Measurements from ENCODE around the gene IL21R. TPM values are rescaled to one million over a fixed set of nuclear protein-coding genes. Genes with fewer than 3 reads are reported as not detected.
"Not testable (repeated sequence)": the region's sequence is repeated elsewhere in the genome, so short reads cannot be mapped to it uniquely, and the experiment has no call there.

The IL21R gene
- total and polyA plus RNA-seq, 9 donors, result 0.04 to 0.71 (median 0.26) TPM

DNA sequence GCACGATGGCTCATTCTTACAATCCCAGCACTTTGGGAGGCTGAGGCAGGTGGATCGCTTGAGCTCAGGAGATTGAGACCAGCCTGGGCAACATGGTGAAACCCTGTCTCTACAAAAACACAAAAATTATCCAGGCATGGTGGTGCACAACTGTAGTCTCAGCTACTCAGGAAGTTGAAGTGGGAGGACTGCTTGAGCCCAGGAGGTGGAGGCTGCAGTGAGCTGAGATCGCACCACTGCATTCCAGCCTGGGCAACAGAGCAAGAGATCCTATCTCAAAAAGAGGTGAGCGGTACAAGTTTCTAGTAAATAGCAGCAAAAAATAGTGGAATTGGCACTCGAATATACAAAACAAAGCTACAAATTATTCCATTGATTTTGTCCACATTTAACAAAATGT is 31.2 kb downstream of the IL21R start:
- H3K27ac ChIP-seq (ENCODE audit: low read length); H3K9me3 ChIP-seq (replicated peaks; ENCODE audit: control insufficient read depth, low read depth, low read length); H3K27me3 ChIP-seq (ENCODE audit: control insufficient read depth, insufficient read depth, low read length); H3K4me3 ChIP-seq (ENCODE audit: low read length); H3K4me1 ChIP-seq (ENCODE audit: control insufficient read depth, insufficient read depth, low read length); DNase-seq; H3K36me3 ChIP-seq (ENCODE audit: control insufficient read depth, insufficient read depth, low read length): not testable (repeated sequence)
- WGBS (ENCODE audit: insufficient coverage), result 62% methylated on average over 2 of the region's 5 CpGs

DNA sequence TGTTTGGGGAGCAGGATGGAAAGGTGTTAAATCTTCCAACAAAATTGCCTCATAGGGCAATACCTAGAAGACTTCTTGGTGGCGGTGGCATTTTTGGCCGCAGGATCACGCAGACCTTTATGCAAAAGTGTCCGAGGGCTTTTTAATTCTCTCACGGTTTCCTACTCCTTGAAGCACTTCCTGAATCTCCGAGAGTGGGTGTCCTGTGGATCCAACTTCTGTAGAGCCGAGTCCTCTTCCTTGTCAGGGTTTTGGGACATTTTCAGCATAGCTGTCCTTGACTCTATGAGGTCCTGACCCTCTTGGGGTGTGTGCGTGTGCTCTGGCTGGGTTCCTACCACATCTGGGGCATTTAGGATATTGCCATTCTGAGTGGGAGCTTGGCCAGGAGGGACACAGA is 31.7 kb downstream of the IL21R start:
- peaks cover 4% of the 10 kb centered on the region for H3K4me1 ChIP-seq (ENCODE audit: control insufficient read depth, insufficient read depth, low read length)
- H3K27me3 ChIP-seq (ENCODE audit: control insufficient read depth, insufficient read depth, low read length), result no peaks in the 10 kb centered on the region
- H3K4me3 ChIP-seq (ENCODE audit: low read length), result no peak overlapping the region
- H3K9me3 ChIP-seq (replicated peaks; ENCODE audit: control insufficient read depth, low read depth, low read length), result no peaks in the 10 kb centered on the region
- no peak overlapping the region for H3K27ac ChIP-seq (ENCODE audit: low read length)
- DNase-seq, result no peak
- H3K36me3 ChIP-seq (ENCODE audit: control insufficient read depth, insufficient read depth, low read length), result no peaks in the 10 kb centered on the region
- 69% methylated on average over 8 of the region's 8 CpGs for WGBS (ENCODE audit: insufficient coverage)

DNA sequence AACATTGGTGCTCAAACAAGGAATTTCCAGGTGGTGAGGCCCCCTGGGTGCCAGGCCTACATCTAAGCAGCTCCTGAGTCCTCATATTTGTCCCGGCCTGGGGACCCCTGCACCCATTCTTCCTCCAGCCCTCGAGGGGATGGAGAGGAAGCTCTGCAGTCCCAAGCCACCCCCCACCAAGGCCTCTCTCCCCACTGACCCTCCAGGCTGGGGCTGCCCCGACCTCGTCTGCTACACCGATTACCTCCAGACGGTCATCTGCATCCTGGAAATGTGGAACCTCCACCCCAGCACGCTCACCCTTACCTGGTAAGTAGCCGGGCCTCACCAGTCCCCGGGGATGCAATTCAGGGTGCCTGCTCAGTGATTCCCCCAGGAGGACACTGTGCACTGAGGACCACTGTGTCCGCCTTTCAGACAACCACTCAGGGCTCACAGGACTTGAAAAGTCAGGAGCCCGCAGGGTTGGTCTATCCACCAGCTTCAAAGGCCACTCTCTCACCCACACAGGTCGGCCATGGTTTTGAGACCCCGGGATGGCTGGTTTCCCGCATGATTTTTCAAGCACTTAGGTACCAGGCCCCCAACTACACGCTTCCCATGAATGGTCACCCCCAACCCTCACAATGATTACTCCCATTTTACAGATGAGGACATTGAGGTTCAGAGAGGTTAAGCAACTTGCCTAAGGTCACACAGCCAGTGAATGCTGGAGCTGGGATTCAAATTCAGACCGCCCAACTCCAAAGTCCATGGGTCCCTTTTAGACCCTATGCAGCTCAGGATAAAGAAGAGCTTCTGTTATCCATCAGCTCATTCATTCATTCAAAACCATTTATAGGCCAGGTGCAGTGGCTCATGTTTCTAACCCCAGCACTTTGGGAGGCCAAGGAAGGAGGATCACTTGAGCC is 32.4 kb downstream of the IL21R start:
- WGBS (ENCODE audit: insufficient coverage), result 78% methylated on average over 13 of the region's 16 CpGs
- Histone ChIP-seq H3K27ac (ENCODE audit: low read length) (no peak overlapping the region), H3K4me1 (ENCODE audit: control insufficient read depth, insufficient read depth, low read length) (peaks cover 4% of the 10 kb centered on the region), H3K4me3 (ENCODE audit: low read length) (no peak overlapping the region), H3K36me3 (ENCODE audit: control insufficient read depth, insufficient read depth, low read length) (no peaks in the 10 kb centered on the region), H3K27me3 (ENCODE audit: control insufficient read depth, insufficient read depth, low read length) (no peaks in the 10 kb centered on the region), H3K9me3 (replicated peaks; ENCODE audit: control insufficient read depth, low read depth, low read length) (no peaks in the 10 kb centered on the region)
- DNase-seq, result no peak

DNA sequence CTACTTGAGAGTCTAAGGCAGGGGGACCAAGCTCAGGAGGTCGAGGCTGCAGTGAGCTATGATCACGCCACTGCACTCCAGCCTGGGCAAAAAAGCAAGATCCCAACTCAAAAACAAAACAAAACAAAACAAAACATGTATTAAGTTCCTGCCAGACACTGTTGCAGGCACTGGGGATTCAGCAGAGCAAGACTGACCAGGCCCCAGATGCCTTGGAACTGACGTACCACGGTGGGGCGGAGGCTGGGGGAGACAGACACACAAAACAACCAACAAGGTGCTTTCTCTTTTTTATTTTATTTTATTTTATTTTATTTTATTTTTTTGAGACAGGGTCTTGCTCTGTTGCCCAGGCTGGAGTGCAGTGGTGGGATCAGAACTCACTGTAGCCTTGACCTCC is 33.2 kb downstream of the IL21R start:
- not testable (repeated sequence) for H3K27ac ChIP-seq (ENCODE audit: low read length); H3K27me3 ChIP-seq (ENCODE audit: control insufficient read depth, insufficient read depth, low read length); H3K9me3 ChIP-seq (replicated peaks; ENCODE audit: control insufficient read depth, low read depth, low read length); H3K4me3 ChIP-seq (ENCODE audit: low read length); H3K4me1 ChIP-seq (ENCODE audit: control insufficient read depth, insufficient read depth, low read length); DNase-seq; H3K36me3 ChIP-seq (ENCODE audit: control insufficient read depth, insufficient read depth, low read length)
- WGBS (ENCODE audit: insufficient coverage), result 67% methylated on average over 2 of the region's 5 CpGs

DNA sequence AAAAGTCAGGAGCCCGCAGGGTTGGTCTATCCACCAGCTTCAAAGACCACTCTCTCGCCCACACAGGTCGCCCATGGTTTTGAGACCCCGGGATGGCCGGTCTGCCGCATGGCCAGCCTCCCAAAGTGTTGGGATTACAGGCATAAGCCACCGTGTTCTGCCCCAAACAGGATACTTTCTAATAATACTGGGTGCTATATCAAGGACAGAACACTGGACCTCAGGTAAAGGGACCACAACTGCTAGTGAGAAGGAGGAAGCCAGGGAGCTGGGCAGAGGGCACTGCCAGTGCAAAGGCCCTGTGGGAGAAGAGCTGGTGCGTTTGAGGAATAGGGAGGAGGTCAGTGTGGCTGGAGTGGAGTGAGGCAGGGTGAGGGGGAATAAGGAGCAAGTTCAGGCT is 34.1 kb downstream of the IL21R start:
- H3K9me3 ChIP-seq (replicated peaks; ENCODE audit: control insufficient read depth, low read depth, low read length), result no peaks in the 10 kb centered on the region
- DNase-seq, result no peak
- no peak overlapping the region for H3K27ac ChIP-seq (ENCODE audit: low read length)
- H3K36me3 ChIP-seq (ENCODE audit: control insufficient read depth, insufficient read depth, low read length), result no peaks in the 10 kb centered on the region
- H3K4me3 ChIP-seq (ENCODE audit: low read length), result no peak overlapping the region
- H3K4me1 ChIP-seq (ENCODE audit: control insufficient read depth, insufficient read depth, low read length), result peaks cover 4% of the 10 kb centered on the region
- no peaks in the 10 kb centered on the region for H3K27me3 ChIP-seq (ENCODE audit: control insufficient read depth, insufficient read depth, low read length)
- 55% methylated on average over 2 of the region's 8 CpGs for WGBS (ENCODE audit: insufficient coverage)

DNA sequence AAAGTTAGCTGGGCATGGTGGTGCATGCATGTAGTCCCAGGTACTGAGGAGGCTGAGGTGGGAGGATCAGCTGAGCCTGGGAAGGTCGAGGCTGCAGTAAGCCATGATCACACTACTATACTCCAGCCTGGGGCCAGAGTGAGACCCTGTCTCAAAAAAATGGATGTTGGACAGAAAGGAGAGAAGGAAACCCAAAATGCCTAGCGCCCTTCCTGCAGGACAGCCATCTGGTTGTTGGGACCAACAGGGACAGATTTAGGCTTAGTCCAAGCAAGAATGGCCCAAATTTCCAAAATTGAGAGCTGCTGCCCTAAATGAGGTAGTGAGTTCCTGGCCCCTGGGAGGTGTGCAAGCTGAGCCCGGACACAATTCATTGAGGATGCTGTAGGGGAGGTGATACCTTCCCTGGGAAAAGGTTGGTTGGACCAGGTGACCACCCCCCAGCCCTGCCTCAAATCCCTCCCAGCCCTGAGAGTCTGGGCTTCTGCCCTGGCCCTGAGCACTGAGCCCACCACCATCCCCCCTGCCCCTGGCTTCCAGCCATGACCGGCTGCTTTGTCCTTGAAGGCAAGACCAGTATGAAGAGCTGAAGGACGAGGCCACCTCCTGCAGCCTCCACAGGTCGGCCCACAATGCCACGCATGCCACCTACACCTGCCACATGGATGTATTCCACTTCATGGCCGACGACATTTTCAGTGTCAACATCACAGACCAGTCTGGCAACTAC is 35.1 kb downstream of the IL21R start:
- H3K4me3 ChIP-seq (ENCODE audit: low read length), result no peak overlapping the region

DNA sequence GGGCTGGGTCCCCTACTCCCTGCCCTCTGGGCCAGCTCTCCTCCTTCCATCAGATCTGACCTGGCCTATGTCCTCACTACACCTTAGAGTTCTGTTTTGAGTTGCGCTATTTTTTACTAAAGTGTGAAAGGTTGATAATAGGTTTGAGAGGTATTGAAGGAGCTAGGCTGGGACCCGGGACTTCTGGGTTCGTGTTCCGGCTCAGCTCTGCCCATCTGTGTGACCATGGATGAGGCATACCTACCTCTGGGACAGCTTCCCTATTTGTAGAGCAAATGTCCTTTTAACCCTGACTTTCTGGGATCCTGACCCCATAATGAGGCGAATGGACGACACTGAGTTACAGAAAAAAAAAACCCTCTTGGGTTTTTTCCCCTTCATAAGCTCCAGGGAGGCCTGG is 36.0 kb downstream of the IL21R start:
- Histone ChIP-seq H3K36me3 (ENCODE audit: control insufficient read depth, insufficient read depth, low read length) (no peaks in the 10 kb centered on the region), H3K27me3 (ENCODE audit: control insufficient read depth, insufficient read depth, low read length) (no peaks in the 10 kb centered on the region), H3K9me3 (replicated peaks; ENCODE audit: control insufficient read depth, low read depth, low read length) (no peaks in the 10 kb centered on the region), H3K4me1 (ENCODE audit: control insufficient read depth, insufficient read depth, low read length) (no peaks in the 10 kb centered on the region), H3K27ac (ENCODE audit: low read length) (no peak overlapping the region), H3K4me3 (ENCODE audit: low read length) (no peak overlapping the region)
- 93% methylated on average over 3 of the region's 6 CpGs for WGBS (ENCODE audit: insufficient coverage)
- no peak for DNase-seq

More for the DNA sequence above, 35.1 kb downstream of the IL21R start:
- H3K4me1 ChIP-seq (ENCODE audit: control insufficient read depth, insufficient read depth, low read length), result peaks cover 4% of the 10 kb centered on the region
- 84% methylated on average over 7 of the region's 9 CpGs for WGBS (ENCODE audit: insufficient coverage)
- H3K27ac ChIP-seq (ENCODE audit: low read length), result no peak overlapping the region
- H3K9me3 ChIP-seq (replicated peaks; ENCODE audit: control insufficient read depth, low read depth, low read length), result no peaks in the 10 kb centered on the region
- no peaks in the 10 kb centered on the region for H3K36me3 ChIP-seq (ENCODE audit: control insufficient read depth, insufficient read depth, low read length)
- H3K27me3 ChIP-seq (ENCODE audit: control insufficient read depth, insufficient read depth, low read length), result no peaks in the 10 kb centered on the region
- no peak for DNase-seq

DNA sequence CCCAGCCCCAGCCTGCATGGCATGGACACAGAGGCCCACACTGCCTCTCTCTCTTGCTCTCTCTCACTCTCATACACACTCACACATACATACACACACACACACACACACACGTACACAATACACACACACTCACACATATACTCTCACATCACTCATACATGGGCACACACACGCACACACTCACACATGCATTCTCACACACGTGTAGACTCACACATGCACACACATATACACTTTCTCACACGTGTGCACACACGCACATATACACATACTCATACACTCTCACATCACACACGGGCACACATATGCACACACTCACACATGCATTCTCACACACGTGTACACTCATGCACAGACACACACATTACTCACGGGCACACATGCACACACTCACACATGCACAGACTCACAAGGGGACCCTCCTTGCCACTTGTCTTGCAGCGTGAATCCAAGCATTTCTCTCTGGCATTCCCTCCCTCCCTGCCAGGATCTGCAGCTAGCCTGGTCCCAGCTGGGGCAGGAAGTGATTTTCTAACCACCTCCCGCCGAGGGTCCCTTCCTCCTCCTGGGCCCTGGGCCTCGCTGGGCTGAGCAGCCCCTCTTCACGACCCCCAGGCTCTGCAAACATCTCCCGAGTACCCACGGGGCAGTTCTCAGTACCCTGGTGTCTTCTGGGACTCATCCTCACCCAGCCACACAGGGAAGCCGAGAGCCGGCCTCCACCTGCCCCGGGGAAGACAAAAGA is 37.5 kb downstream of the IL21R start:
- Histone ChIP-seq H3K27ac (ENCODE audit: low read length) (no peak overlapping the region), H3K9me3 (replicated peaks; ENCODE audit: control insufficient read depth, low read depth, low read length) (peaks cover 4% of the 10 kb centered on the region), H3K27me3 (ENCODE audit: control insufficient read depth, insufficient read depth, low read length) (no peaks in the 10 kb centered on the region), H3K4me1 (ENCODE audit: control insufficient read depth, insufficient read depth, low read length) (no peaks in the 10 kb centered on the region), H3K4me3 (ENCODE audit: low read length) (no peak overlapping the region), H3K36me3 (ENCODE audit: control insufficient read depth, insufficient read depth, low read length) (no peaks in the 10 kb centered on the region)
- DNase-seq, result no peak
- 63% methylated on average over 15 of the region's 18 CpGs for WGBS (ENCODE audit: insufficient coverage)

DNA sequence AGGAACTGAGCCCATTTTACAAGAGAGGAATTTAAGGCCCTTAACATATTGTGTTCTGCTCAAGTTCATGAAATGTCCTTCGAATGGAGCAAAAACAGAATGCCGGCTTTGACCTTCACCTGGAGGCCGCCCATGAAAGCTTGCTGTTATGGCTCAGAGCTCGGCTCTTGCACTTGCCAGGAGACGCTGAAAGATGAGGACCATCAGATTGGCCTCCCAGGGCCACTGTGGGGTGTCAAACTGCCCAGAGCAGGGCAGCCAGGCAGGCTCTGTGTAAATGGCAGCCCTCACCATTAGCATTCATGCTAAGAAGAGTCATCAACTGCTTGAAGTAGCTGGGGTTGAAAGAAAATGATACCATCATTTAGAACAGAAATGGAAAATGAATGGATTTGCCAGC is 39.3 kb downstream of the IL21R start:
- no peak overlapping the region for H3K27ac ChIP-seq (ENCODE audit: low read length)
- no peak overlapping the region for H3K4me3 ChIP-seq (ENCODE audit: low read length)
- H3K9me3 ChIP-seq (replicated peaks; ENCODE audit: control insufficient read depth, low read depth, low read length), result peaks cover 9% of the 10 kb centered on the region
- H3K4me1 ChIP-seq (ENCODE audit: control insufficient read depth, insufficient read depth, low read length), result no peaks in the 10 kb centered on the region
- WGBS (ENCODE audit: insufficient coverage), result 68% methylated on average over 5 of the region's 5 CpGs
- H3K36me3 ChIP-seq (ENCODE audit: control insufficient read depth, insufficient read depth, low read length), result no peaks in the 10 kb centered on the region
- no peak for DNase-seq
- no peaks in the 10 kb centered on the region for H3K27me3 ChIP-seq (ENCODE audit: control insufficient read depth, insufficient read depth, low read length)

DNA sequence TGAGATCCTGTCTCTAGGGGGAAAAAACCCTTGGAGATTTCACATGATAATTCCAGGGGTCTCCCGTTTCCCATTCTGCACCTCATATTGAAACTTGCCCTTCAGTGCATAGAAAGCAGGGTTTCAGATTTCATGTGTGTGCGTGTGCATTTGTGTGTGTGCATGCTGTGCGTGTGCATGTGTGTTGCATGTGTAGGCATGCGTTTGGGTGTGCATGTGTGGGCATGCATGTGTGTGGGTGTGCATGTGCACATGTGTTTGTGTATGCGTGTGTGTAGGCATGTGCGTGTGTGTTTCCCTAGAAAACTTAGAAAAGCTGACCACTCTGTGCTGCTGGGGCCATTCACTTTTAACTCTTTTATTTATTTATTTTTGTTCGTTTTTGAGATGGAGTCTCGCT is 40.0 kb downstream of the IL21R start:
- H3K27ac ChIP-seq (ENCODE audit: low read length), result no peak overlapping the region

More for the DNA sequence above, 40.0 kb downstream of the IL21R start:
- Histone ChIP-seq H3K9me3 (replicated peaks; ENCODE audit: control insufficient read depth, low read depth, low read length) (peaks cover 9% of the 10 kb centered on the region), H3K4me3 (ENCODE audit: low read length) (no peak overlapping the region), H3K36me3 (ENCODE audit: control insufficient read depth, insufficient read depth, low read length) (no peaks in the 10 kb centered on the region), H3K4me1 (ENCODE audit: control insufficient read depth, insufficient read depth, low read length) (no peaks in the 10 kb centered on the region), H3K27me3 (ENCODE audit: control insufficient read depth, insufficient read depth, low read length) (no peaks in the 10 kb centered on the region)
- no peak for DNase-seq
- WGBS (ENCODE audit: insufficient coverage), result 97% methylated on average over 4 of the region's 8 CpGs
